CD4-positive, alpha-beta T cell (primary cell): ENCODE results near the gene SMTNL1. TPM values are rescaled to one million over a fixed set of nuclear protein-coding genes. Genes with fewer than 3 reads are reported as not detected.
"Not testable (repeated sequence)": the region's sequence is repeated elsewhere in the genome, so short reads cannot be mapped to it uniquely, and the experiment has no call there.

Source experiments
- ATAC-seq: fragments of 200-7000 bp; cut with Tn5 transposase; one replicate; pipeline ENCODE4 v1.10.0; 2022; ENCODE audit warnings: mild to moderate bottlenecking; ENCODE audit not compliant: poor library complexity
- CTCF ChIA-PET: fragments of 350-600 bp; sonication (Branson Sonifier 250); formaldehyde crosslinking; loops from one replicate; lab custom pipeline; 2021; ENCODE audit warnings: antibody characterized with exemption, inconsistent platforms; lab: Charles Lee
- POLR2A ChIA-PET: fragments of 350-600 bp; sonication (Branson Sonifier 250); formaldehyde crosslinking; loops from one replicate; lab custom pipeline; 2021; ENCODE audit warnings: antibody characterized with exemption, inconsistent platforms; lab: Charles Lee
- DNase-seq, 14 experiments: peaks; one replicate each; pipeline ENCODE4 v3.0.0-alpha.2; 2013 to 2020; ENCODE audit warnings: mixed read lengths in 2 of 14
- H3K27ac ChIP-seq, 2 donors: one replicate each; pipeline versions ENCODE4 v1.5.1 to v1.7.0; 2013; ENCODE audit warnings: low read length in 2 of 2, low read depth in 1 of 2, mild to moderate bottlenecking in 1 of 2
- H3K27me3 ChIP-seq, 2 experiments: 1 replicate in 1 of 2; 2 replicates in 1 of 2; pipeline versions ENCODE4 v1.6.1 to v1.7.0; 2013; ENCODE audit warnings: low read length in 2 of 2, control low read depth in 1 of 2, mild to moderate bottlenecking in 1 of 2, moderate library complexity in 1 of 2; ENCODE audit not compliant: insufficient read depth in 2 of 2, control insufficient read depth in 1 of 2
- H3K36me3 ChIP-seq: one replicate; pipeline ENCODE4 v1.6.1; 2013; ENCODE audit warnings: low read length, control low read depth; ENCODE audit not compliant: insufficient read depth
- H3K4me1 ChIP-seq: one replicate; pipeline ENCODE4 v1.6.1; 2013; ENCODE audit warnings: low read length, control low read depth; ENCODE audit not compliant: insufficient read depth
- H3K4me3 ChIP-seq: one replicate; pipeline ENCODE4 v1.5.1; 2013; ENCODE audit warnings: mild to moderate bottlenecking, low read length, moderate library complexity
- H3K9me3 ChIP-seq, 2 experiments: 1 replicate in 1 of 2; 2 replicates in 1 of 2; pipeline versions ENCODE4 v1.6.1 to v1.7.0; 2013; ENCODE audit warnings: low read length in 2 of 2, mild to moderate bottlenecking in 2 of 2, control low read depth in 1 of 2, moderate library complexity in 1 of 2; ENCODE audit not compliant: control insufficient read depth in 1 of 2, insufficient read depth in 1 of 2
- H3K27ac Mint-ChIP-seq: one replicate; pipeline ENCODE4 v1.8.0; 2020; ENCODE audit warnings: mixed read lengths
- H3K27me3 Mint-ChIP-seq: one replicate; pipeline ENCODE4 v1.8.0; 2021; ENCODE audit warnings: mixed read lengths
- H3K36me3 Mint-ChIP-seq: one replicate; pipeline ENCODE4 v1.8.0; 2021; ENCODE audit warnings: low read depth, mixed read lengths
- H3K4me1 Mint-ChIP-seq: one replicate; pipeline ENCODE4 v1.8.0; 2021; ENCODE audit warnings: low read depth, mixed read lengths
- H3K4me3 Mint-ChIP-seq: one replicate; pipeline ENCODE4 v1.8.0; 2020; ENCODE audit warnings: mild to moderate bottlenecking, mixed read lengths
- H3K9me3 Mint-ChIP-seq: one replicate; pipeline ENCODE4 v1.8.0; 2020; ENCODE audit warnings: mixed read lengths
- CTCF ChIP-seq: fragments of 200-600 bp; IDR thresholded peaks from one replicate; pipeline ENCODE4 v1.8.0; 2022; ENCODE audit warnings: antibody characterized with exemption, mild to moderate bottlenecking
- intact Hi-C, 2 experiments: fragments of 100-400 bp; cut with DNase I in 1 of 2; cut with micrococcal nuclease in 1 of 2; formaldehyde crosslinking; loops; one replicate each; pipeline versions ENCODE4 v1.15.1 to v1.9.0; 2023 to 2025; cut with DNase I, micrococcal nuclease
- total RNA-seq, 174 experiments: library from RNA in 2 of 174; stranded (reverse) in 2 of 174; gene quantifications; one replicate each; pipeline ENCODE4 v1.2.3 and lab custom pipeline; 2021 to 2026

SMTNL1 gene
- total RNA-seq, 2 experiments from 2014 or later, result not detected

DNA sequence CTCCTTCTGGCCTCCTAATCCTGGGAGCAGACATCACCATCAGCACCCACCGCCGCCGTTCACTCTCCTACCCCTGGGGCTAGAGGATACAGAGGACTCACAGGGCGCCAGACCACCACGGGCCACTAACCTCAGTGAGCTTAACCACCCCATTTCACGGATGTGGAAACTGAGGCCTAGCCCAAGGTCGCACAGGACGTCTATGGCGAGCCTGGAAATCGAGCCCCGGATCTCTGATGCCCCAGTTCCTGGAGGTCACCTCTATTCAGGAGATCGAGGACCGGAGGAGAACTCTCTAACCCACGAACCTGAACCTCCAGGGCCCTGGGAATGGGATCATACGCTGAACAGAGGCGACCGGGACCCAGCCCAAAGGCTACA, 7.2 kb upstream of the SMTNL1 start:
- TF ChIP-seq CTCF, result no peak
- H3K36me3 Mint-ChIP-seq, result peaks cover 5% of the 10 kb centered on the region
- CTCF ChIA-PET, result interaction anchor here (1.0 to 9.3 kb wide), 4 partner anchors 37 to 205 kb away, joined by 3 to 130 read pairs (median 13); partner anchors contain the start of genes TNKS1BP1 and UBE2L6
- Histone ChIP-seq H3K27me3 (no peaks in the 10 kb centered on the region), H3K36me3 (peaks cover 11% of the 10 kb centered on the region), H3K9me3 (no peaks in the 10 kb centered on the region), H3K27ac (peak overlapping the region; percentile 78 to 91), H3K4me1 (peaks cover 24% of the 10 kb centered on the region), H3K4me3 (peak overlapping the region; percentile 85)
- H3K9me3 Mint-ChIP-seq, result no peaks in the 10 kb centered on the region
- ATAC-seq (no peak), DNase-seq (no peak)
- POLR2A ChIA-PET, result interaction anchor here (1.0 to 2.9 kb wide), 5 partner anchors 38 to 211 kb away, joined by 3 to 11 read pairs (median 5); partner anchors contain the start of genes SELENOH, TNKS1BP1 and UBE2L6
- peak overlapping the region; percentile 90 for H3K27ac Mint-ChIP-seq
- H3K4me3 Mint-ChIP-seq, result peak overlapping the region; percentile 89
- peaks cover 25% of the 10 kb centered on the region for H3K4me1 Mint-ChIP-seq
- intact Hi-C loops, result loop anchor here (2.0 kb wide), 5 partner anchors 37 to 1049 kb away; partner anchors contain the start of genes UBE2L6 (in 2 of the 2), MED19 (in 1 of the 2), TMX2 (in 1 of the 2) and ZFP91 (in 1 of the 2)
- no peaks in the 10 kb centered on the region for H3K27me3 Mint-ChIP-seq

DNA sequence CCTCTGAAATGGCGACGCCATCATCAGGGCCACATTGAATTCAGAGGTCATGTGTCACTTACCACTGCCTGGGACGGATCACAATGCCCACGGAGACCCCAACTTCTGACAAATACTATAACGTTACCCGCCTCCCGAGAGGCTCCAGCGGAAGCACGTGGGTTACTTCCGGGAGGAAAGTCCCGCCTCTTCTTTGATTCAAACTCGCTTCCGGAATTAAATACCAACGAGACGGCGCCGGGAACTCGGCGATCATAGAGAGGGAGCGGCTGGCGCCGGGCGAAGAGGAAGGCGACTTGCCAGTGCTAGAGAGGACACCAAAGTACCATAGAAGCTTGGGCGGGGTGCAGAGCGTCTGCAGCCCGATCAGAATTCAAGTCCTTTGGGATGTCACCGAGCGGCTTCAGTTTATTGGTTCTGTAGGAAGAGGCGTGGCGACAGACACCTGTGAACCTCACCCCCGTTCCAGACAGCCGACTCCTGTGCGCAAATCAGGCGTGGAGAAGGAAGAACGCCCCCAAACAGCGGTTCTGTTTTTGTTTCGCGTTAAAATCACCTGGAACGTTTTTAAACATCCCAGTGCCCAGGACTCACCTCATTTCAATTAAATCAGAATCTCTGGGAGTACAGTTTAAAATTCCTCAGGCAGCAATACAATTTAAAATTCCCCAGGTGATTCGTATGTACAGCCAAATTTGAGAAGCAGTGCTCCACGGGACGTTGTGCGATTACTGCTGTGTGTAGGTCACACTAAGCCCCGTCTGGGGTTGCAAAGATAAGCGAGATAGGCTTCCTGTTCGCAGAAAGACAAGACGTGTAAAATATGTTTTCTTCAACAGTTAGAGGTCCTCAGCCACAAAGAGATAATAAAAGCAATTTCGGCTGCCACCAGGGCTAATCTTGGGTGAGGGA, 6.5 kb upstream of the SMTNL1 start, which contains the start of gene TIMM10:
Gene TIMM10, minus strand, starts transcription at position 159 of the 912 bp plus-strand sequence. CDS start 565 bp downstream, outside the sequence.
- Histone ChIP-seq H3K27ac (peak within 1 kb of the TSS; percentile 78 to 91), H3K4me1 (peaks cover 24% of the 10 kb centered on the region), H3K9me3 (no peaks in the 10 kb centered on the region), H3K4me3 (peak within 1 kb of the TSS; percentile 85), H3K27me3 (no peaks in the 10 kb centered on the region), H3K36me3 (peaks cover 11% of the 10 kb centered on the region)
- Mint-ChIP-seq H3K36me3 (peaks cover 5% of the 10 kb centered on the region), H3K4me1 (peaks cover 25% of the 10 kb centered on the region), H3K27ac (peak within 1 kb of the TSS; percentile 90), H3K9me3 (no peaks in the 10 kb centered on the region), H3K4me3 (peak within 1 kb of the TSS; percentile 89), H3K27me3 (no peaks in the 10 kb centered on the region)
- DNase-seq (peak; percentile 82 to 99 (median 91)), ATAC-seq (peak; percentile 91)
- intact Hi-C loops, result loop anchor here (1.0 to 2.0 kb wide), 6 partner anchors 36 to 1048 kb away; partner anchors contain the start of genes UBE2L6 (in 2 of the 2), MED19 (in 1 of the 2), TMX2 (in 1 of the 2) and ZFP91 (in 1 of the 2)
- no peak for TF ChIP-seq CTCF
- ChIA-PET CTCF (interaction anchor here (1.0 to 9.3 kb wide), 6 partner anchors 37 to 206 kb away, joined by 3 to 130 read pairs (median 8); partner anchors contain the start of genes TNKS1BP1 and UBE2L6), POLR2A (interaction anchor here (0.7 to 2.9 kb wide), 8 partner anchors 19 to 211 kb away, joined by 3 to 11 read pairs (median 4); partner anchors contain the start of genes SELENOH, TNKS1BP1 and UBE2L6)

DNA sequence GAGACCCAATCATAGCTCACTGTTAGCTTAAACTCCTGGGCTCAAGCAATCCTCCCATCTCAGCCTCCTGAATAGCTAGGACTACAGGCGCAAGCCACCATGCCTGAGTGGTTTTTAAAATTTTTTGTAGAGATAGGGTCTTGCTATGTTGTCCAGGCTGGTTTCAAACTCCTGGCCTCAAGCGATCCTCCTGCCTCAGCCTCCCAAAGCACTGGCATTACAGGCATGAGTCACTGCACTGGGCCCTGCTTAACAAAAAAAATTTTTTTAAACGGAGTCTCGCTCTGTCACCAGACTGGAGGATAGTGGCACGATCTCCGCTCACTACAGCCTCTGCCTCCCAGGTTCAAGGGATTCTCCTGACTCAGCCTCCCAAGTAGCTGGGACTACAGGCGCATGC, 2.9 kb upstream of the SMTNL1 start:
- H3K9me3 Mint-ChIP-seq, H3K27ac ChIP-seq, H3K36me3 Mint-ChIP-seq, H3K4me3 ChIP-seq, H3K27me3 ChIP-seq, intact Hi-C loops, H3K27me3 Mint-ChIP-seq, H3K9me3 ChIP-seq, DNase-seq, ATAC-seq, H3K36me3 ChIP-seq, POLR2A ChIA-PET, H3K4me3 Mint-ChIP-seq, H3K27ac Mint-ChIP-seq: not testable (repeated sequence)
- H3K4me1 Mint-ChIP-seq, result peaks cover 15% of the 10 kb centered on the region
- peaks cover 18% of the 10 kb centered on the region for H3K4me1 ChIP-seq
- CTCF ChIA-PET, result interaction anchor here (1.2 to 1.4 kb wide), 2 partner anchors 41 to 77 kb away, joined by 3 to 4 read pairs; no protein-coding TSS in a partner anchor
